ENCODE results near the gene AKAP6.

DNA sequence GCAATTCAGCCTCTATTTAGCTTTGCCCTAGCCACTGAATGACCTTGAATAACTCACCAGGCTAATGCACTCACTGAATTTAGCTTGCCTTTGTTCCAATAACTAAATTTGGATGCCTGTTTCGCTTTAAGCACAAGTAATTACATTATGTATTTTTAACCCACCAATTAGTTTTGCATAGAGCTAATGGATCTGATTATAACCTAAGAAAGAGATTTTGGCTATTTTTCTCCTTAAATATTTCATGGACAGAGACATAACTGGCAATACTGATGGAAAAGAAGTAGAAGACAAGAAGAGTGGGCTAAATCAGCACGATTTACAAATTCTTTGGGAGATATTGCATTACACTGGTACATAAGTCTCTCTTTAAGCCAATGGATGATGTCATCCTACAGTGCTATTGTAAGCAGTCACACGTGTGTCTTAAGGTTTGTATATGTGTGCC is 85.7 kb downstream of the AKAP6 start:
- TF ChIP-seq BCLAF1 (IDR thresholded peaks at IDR 0.05): no peak
- no peak for TF ChIP-seq ZBTB33 (IDR thresholded peaks at IDR 0.05)
- TF ChIP-seq, protein P1, sequence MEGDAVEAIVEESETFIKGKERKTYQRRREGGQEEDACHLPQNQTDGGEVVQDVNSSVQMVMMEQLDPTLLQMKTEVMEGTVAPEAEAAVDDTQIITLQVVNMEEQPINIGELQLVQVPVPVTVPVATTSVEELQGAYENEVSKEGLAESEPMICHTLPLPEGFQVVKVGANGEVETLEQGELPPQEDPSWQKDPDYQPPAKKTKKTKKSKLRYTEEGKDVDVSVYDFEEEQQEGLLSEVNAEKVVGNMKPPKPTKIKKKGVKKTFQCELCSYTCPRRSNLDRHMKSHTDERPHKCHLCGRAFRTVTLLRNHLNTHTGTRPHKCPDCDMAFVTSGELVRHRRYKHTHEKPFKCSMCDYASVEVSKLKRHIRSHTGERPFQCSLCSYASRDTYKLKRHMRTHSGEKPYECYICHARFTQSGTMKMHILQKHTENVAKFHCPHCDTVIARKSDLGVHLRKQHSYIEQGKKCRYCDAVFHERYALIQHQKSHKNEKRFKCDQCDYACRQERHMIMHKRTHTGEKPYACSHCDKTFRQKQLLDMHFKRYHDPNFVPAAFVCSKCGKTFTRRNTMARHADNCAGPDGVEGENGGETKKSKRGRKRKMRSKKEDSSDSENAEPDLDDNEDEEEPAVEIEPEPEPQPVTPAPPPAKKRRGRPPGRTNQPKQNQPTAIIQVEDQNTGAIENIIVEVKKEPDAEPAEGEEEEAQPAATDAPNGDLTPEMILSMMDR (IDR thresholded peaks at IDR 0.05 in 2 of 3, conservative IDR thresholded peaks at IDR 0.05 in 1 of 3; ENCODE audit: control insufficient read depth in 2 of 3, extremely low read depth in 1 of 3, insufficient read depth in 1 of 3, low read depth in 3 of 3, low read length in 3 of 3): no peak
- no peak for TF ChIP-seq GABPA (IDR thresholded peaks at IDR 0.05; ENCODE audit: low read depth)
- no peak for TF ChIP-seq ZNF592 (IDR thresholded peaks at IDR 0.05)
